ENCODE measurements around the gene IFT57. TPM values are rescaled to one million over a fixed set of nuclear protein-coding genes. Genes with fewer than 3 reads are reported as not detected.

The IFT57 gene
- total and polyA plus RNA-seq, 2 experiments from 2014 or later: 28.6 to 49.0 TPM

DNA sequence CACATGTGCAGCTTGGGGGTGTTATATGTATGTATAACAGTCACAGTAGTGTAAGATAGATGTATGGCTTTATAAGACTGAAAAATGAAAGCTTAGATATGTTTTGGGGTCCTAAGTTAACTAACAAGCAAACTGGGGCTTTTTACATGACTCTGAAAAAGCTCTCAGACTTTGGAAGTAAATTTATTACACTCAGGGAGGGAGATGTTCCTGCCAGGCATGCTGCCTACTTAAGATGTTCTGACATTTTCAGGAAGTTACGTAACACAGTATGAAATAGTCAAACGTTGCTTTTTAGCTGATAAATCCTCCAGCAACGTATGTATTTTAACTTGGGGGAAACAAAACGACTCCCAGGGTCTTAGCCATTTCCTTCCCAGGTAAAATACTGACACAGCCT lies 1.7 kb upstream of the IFT57 start (continued):
- TF ChIP-seq EZH2phosphoT487 (IDR thresholded peaks at IDR 0.05; ENCODE audit: unreplicated experiment) (no peak), ETS1 (IDR thresholded peaks at IDR 0.05) (no peak), NANOG (IDR thresholded peaks at IDR 0.05; ENCODE audit: borderline replicate concordance) (no peak), STAT1 (IDR thresholded peaks at IDR 0.05; ENCODE audit: unreplicated experiment) (no peak), POLR2AphosphoS5 (IDR thresholded peaks at IDR 0.05; ENCODE audit: low read depth) (no peak), EZH2 (IDR thresholded peaks at IDR 0.05; ENCODE audit: low read depth, unreplicated experiment) (no peak), CTCF (conservative IDR thresholded peaks at IDR 0.05; ENCODE audit: low read depth in 2 of 2) (no peak), ZNF114 (CRISPR knock-in tag; IDR thresholded peaks at IDR 0.05) (no peak), ZNF331 (CRISPR knock-in tag; IDR thresholded peaks at IDR 0.05; ENCODE audit: low read depth) (no peak), JUNB (IDR thresholded peaks at IDR 0.05; ENCODE audit: unreplicated experiment) (no peak)
- TF ChIP-seq, protein P1, sequence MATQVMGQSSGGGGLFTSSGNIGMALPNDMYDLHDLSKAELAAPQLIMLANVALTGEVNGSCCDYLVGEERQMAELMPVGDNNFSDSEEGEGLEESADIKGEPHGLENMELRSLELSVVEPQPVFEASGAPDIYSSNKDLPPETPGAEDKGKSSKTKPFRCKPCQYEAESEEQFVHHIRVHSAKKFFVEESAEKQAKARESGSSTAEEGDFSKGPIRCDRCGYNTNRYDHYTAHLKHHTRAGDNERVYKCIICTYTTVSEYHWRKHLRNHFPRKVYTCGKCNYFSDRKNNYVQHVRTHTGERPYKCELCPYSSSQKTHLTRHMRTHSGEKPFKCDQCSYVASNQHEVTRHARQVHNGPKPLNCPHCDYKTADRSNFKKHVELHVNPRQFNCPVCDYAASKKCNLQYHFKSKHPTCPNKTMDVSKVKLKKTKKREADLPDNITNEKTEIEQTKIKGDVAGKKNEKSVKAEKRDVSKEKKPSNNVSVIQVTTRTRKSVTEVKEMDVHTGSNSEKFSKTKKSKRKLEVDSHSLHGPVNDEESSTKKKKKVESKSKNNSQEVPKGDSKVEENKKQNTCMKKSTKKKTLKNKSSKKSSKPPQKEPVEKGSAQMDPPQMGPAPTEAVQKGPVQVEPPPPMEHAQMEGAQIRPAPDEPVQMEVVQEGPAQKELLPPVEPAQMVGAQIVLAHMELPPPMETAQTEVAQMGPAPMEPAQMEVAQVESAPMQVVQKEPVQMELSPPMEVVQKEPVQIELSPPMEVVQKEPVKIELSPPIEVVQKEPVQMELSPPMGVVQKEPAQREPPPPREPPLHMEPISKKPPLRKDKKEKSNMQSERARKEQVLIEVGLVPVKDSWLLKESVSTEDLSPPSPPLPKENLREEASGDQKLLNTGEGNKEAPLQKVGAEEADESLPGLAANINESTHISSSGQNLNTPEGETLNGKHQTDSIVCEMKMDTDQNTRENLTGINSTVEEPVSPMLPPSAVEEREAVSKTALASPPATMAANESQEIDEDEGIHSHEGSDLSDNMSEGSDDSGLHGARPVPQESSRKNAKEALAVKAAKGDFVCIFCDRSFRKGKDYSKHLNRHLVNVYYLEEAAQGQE (IDR thresholded peaks at IDR 0.05; ENCODE audit: unreplicated experiment): no peak

DNA sequence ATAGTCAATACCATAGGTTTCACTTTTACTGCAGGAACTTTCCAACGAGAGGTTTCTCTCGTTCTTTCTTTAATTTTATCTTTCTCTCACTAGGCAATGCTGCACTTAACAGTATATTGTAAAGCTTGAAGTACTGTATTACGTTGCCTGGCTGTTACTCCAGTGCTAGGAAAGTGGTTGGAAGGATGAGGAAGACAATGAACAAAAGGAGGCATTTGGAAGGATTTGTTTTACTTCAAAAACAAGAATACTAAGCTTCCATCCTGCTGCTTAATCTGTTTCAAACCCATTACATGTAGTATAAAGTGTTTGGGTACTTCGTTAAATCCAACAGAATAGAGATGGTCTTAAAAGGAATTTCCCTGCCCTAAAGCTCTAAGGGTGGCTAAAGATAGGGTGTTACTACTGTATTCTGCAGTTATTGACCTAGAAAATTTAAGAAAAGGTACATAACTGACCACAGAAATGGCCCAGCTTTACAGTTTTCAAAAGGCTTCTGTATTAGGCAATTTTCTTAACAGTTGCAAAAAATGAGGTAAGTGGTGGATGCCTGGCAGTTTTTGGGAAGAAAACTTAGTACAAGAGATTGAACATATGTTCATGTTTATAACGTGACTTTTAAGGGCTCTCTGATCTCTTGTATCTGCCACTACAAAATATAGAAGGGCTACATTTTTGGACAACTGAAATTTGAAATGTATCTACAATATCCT lies 785 bp upstream of the IFT57 start:
- Mint-ChIP-seq H3K4me1 (peaks cover 13% of the 10 kb centered on the region; the same call in 2 of the 3 replicates), H3K36me3 (ENCODE audit: low read depth) (no peaks in the 10 kb centered on the region), H3K27ac (no peak overlapping the region), H3K4me3 (peak overlapping the region; percentile 99), H3K9me3 (no peaks in the 10 kb centered on the region), H3K27me3 (ENCODE audit: insufficient read depth, low read depth, poor library complexity) (peaks cover 5% of the 10 kb centered on the region)
- Histone ChIP-seq H3K4me1 (ENCODE audit: insufficient read depth) (peaks cover 6% of the 10 kb centered on the region), H3K27me3 (ENCODE audit: insufficient read depth) (no peaks in the 10 kb centered on the region), H3K27ac (ENCODE audit: low read depth) (no peak overlapping the region), H3K4me3 (peak overlapping the region; percentile 39), H4K20me1 (replicated peaks; ENCODE audit: insufficient read depth) (no peaks in the 10 kb centered on the region), H3K4me2 (peak overlapping the region; percentile 74), H2AFZ (peak overlapping the region; percentile 88), H3K9me2 (ENCODE audit: insufficient read depth) (no peaks in the 10 kb centered on the region), H3K79me2 (replicated peaks; ENCODE audit: insufficient read depth) (no peaks in the 10 kb centered on the region), H3F3A (replicated peaks; ENCODE audit: low read depth) (no peaks in the 10 kb centered on the region), H3K36me3 (ENCODE audit: insufficient read depth) (no peaks in the 10 kb centered on the region)
- DNase-seq (ENCODE audit: low spot score) (peak; percentile 6), ATAC-seq (no peak; the same call in 2 of the 3 replicates)
- TF ChIP-seq STAT1 (IDR thresholded peaks at IDR 0.05; ENCODE audit: unreplicated experiment) (no peak), ZNF331 (CRISPR knock-in tag; IDR thresholded peaks at IDR 0.05; ENCODE audit: low read depth) (no peak), EZH2phosphoT487 (IDR thresholded peaks at IDR 0.05; ENCODE audit: unreplicated experiment) (no peak), CTCF (conservative IDR thresholded peaks at IDR 0.05; ENCODE audit: low read depth in 2 of 2) (no peak), ETS1 (IDR thresholded peaks at IDR 0.05) (no peak), EZH2 (IDR thresholded peaks at IDR 0.05; ENCODE audit: low read depth, unreplicated experiment) (no peak), CREB1 (CRISPR knock-in tag; IDR thresholded peaks at IDR 0.05; ENCODE audit: low read depth) (no peak), ZNF114 (CRISPR knock-in tag; IDR thresholded peaks at IDR 0.05) (no peak), NANOG (IDR thresholded peaks at IDR 0.05; ENCODE audit: borderline replicate concordance) (no peak), POLR2AphosphoS5 (IDR thresholded peaks at IDR 0.05; ENCODE audit: low read depth) (no peak)

Data from GM23338 (cell line).